GM04504 (cell line): ENCODE results near the gene CREBBP.

ENCODE experiments used
- DNase-seq: peaks from one replicate; pipeline ENCODE4 v3.0.0-alpha.2; 2012; ENCODE audit warnings: low read depth

The CREBBP gene

GRCh38 chr16:3856367-3857141, 24.0 kb downstream of the CREBBP start:
- no peak for DNase-seq

GRCh38 chr16:3854750-3855541, 25.6 kb downstream of the CREBBP start:
- no peak for DNase-seq

DNA sequence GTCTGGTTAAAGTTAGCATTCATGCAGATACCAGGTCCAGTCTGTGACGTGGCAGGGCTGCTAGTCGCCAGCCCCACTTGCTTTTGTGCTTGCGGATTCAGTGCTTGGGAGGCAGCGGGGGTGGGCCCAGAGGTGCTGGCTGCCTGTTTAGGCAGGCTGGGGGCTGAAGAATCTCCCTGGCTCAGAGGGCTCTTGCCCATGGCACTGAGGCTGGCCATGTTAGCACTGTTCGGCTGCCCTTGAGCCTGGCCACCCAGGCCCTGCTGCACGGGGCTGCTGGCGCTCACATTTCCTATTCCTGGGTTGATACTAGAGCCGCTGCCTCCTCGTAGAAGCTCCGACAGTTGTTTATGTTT, 30.0 kb downstream of the CREBBP start:
- DNase-seq = no peak

- DNase-seq = no peak
Measured at GRCh38 chr16:3849751-3850543, 30.6 kb downstream of the CREBBP start.

DNA sequence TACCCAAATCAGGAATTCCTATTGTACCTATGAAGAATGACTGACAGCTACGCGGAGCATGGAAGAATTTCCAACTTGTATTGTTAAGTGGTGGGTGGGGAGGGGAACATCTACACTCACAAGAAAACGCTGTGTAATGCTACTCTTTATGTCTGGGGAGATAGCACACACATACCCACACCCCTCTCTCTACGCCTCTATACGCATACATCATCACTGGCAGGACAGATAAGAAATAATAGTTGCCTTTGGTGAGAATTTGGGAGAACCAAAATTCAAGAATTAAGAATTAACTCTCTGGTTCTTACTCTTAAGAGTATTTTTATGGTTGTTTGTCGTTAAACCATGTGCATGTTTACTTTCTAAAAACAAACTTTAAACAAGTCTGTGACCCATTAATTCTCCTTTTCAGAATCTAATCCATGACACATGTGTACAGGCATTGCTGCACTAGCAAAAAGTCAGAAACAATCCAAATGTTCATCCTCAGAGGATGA, 33.9 kb downstream of the CREBBP start:
- no peak for DNase-seq

DNA sequence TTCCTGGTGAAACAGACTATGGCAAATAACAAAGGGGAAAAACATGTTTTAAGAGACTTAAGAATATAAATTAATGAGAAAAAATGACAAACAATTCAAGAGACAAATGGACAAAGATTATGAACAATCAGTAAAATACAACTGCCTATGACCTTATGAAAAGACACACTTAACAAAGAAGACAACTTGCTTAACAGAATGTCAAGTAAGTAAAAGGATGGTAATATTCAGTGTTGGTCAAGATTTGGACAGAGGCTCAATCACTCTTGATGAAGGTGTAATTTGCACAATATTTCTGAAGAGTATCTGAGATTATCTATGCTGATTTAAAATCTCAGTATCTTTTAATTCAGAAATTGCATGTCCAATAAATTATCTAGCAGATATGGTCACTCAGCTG, 34.4 kb downstream of the CREBBP start:
- no peak for DNase-seq

GRCh38 chr16:3842994-3843393, 37.5 kb downstream of the CREBBP start:
- DNase-seq = no peak

DNA sequence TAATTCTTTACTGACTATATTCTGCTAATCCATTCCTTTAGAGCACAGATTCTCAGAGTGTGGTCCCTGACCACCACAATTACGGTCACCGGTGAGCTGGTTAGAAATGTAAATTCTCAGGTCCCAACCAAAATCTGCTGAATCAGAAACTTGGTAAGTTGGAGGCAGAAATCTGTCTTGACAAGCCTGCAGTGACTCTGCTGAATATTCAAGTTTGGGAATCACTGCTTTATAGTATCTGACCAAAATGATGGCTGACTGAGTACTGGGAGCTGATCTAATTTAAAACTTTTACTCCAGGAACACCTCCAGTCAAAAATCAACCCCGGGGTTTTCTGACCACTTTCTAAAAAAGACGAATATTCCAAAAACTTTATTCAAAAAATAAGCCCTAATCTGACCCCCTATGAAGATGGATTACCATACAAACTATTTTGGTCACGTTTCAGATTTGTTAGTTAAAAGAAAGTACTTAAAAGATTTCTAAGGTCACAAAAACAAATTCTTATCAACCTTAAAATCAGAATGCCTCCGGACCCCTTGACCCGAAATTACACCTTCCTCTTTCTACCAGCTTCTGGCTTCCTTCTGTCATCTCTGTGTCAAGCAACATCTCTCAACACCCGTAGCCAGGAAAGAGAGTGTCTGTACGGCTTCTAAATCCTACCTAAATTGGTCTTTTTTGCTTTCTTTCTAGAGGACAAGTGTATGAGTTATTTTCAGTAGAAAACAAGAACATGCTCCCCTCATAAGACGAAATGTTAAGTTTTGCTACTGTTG, 38.6 kb downstream of the CREBBP start:
- no peak for DNase-seq

DNA sequence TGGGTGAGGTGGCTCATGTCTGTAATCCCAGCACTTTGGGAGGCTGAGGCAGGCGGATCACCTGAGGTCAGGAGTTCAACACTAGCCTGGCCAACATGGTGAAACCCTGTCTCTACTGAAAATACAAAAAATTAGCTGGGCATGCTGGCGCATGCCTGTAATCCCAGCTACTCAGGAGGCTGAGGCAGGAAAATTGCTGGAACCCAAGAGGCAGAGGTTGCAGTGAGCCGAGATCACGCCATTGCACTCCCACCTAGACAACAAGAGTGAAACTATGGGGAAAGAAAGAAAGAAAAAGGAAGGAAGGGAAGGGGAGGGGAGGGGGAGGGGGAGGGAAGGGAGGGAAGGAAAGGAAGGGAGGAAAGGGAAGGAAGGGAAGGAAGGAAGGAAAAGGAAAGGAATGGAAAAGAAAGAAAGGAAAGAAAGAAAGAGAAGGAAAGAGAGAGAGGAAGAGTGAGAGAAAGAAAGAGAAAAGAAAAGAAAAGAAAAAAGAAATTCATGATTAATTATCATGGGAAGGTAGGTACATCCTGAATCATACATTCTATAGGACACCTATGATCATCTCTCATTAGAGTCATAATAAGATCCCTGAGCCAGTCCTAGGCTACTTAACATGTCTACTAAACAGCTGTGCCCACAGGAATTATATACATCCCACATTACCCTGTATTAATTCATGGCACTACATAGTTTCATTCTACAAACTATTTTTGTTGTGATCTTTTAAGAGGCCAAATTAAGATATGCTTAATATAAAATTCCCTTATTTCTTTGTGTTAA, 40.9 kb downstream of the CREBBP start:
- no peak for DNase-seq

GRCh38 chr16:3838600-3839401, 41.7 kb downstream of the CREBBP start:
- no peak for DNase-seq

- no peak for DNase-seq
Measured at GRCh38 chr16:3837851-3838586, 42.5 kb downstream of the CREBBP start.

DNA sequence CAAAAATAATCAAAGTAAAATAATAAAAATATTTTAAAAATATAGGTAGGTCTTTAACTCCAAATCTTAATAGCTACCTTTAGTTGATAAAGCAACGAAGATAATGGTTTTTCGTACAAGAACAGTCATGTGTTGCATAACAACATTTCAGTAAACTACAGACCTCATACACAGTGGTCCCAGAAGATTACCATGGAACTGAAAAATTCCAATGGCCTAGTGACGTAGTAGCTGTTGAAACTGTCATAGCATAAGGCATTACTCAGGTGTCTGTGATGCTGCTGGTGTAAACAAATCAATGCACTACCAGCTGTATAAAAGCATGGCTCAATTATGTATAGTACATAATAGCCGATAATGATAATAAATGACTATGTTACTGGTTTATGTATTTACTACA, 43.9 kb downstream of the CREBBP start:
- DNase-seq = no peak

- DNase-seq = no peak
Measured at GRCh38 chr16:3835089-3835602, 45.4 kb downstream of the CREBBP start.

DNA sequence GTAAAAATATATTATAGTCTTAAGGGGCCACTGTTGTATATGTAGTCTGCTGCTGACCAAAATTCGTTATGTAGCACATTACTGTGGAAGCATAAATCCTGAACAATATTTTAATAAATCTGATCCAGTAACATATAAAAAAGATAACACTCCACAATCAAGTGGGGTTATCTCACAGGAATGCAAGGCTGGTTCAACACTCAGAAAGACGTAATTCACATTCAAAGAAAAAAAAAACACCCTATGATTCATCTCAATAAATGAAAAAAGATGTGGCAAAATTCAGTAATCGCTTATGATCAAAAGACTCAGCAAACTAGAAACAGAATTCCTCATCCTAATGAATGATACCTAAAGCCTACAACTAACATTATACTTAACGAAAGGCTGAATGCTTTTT, 47.8 kb downstream of the CREBBP start:
- no peak for DNase-seq

GRCh38 chr16:3830625-3831254, 49.8 kb downstream of the CREBBP start:
- DNase-seq = no peak

DNA sequence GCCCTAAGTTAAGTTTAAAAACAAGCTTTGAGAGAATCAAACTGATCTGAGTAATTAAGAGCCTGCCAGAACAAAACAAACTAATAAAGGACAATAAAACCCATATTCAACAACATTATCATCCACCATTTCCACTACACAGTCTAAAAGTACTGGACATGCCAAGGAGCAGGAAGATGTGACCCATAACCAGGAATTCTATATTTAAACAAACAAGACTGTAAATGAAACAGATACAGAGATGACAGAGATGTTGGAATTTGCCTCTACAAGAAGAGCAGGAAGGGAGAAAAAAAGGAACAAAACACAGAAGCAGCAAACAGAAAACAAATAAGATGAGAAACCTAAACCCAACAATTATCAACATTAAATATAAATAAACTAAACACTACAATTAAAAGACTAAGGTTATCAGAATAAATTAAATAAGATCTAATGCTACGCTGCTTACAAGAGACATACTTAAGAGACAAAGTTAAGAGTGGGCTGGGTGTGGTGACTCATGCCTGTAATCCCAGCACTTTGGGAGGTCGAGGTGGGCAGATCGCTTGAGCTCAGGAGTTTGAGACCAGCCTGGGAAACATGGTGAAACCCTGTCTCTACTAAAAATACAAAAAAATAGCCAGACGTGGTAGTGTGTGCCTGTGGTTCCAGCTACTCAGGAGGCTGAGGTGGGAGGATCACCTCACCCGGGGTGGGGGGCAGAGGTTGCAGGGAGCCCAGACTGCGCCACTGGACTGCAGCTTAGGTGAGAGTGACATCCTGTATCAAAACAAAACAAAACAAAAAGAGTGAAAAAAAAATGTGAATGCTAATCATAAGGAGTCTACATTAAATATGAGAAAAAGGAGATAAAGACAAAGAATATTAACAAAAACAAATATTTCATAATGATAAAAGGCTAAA, 50.6 kb downstream of the CREBBP start:
- DNase-seq = no peak

DNA sequence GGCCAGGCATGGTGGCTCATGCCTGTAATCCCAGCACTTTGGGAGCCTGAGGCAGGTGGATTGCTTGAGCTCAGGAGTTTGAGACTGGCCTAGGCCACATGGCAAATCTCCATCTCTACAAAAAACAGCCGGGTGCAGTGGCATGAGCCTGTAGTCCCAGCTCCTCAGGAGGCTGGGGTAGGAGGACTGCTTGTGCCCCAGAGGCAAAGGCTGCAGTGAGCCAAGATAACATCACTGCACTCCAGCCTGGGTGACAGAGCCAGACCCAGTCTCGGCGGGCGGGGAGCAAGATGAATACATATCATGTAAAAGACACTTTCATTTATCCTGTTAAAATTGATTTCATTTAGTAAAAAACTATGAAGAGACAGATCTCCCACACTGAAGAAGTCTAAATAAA, 54.6 kb downstream of the CREBBP start:
- no peak for DNase-seq

DNA sequence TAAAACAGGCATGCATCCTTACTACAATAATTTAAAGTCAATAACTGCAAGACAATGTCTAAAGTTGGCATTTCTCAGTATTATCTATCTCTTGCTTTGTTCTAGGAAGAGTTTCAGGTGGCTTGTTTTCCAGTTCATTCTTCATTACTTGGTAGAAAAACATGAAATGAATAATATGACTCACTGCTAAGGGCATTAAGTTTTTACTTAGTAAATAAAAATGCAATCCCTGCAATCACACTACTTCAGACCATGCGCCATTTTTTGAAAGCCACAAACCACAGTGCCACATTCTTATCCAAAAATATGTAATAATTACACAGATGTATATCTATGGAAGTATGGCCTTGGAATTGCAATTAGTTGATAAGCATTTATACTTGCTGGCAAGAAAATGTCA, 55.4 kb downstream of the CREBBP start:
- DNase-seq = no peak
